Measurements from ENCODE around the gene NUDCD2.
A peak's percentile ranks its signal among the peaks of the same experiment; 100 is the strongest.

The NUDCD2 gene

GRCh38 chr5:163409384-163409783 lies 50.5 kb downstream of the NUDCD2 start:
- no peak for DNase-seq (ENCODE audit: low read depth)
- no peak for TF ChIP-seq CTCF (IDR thresholded peaks at IDR 0.05; ENCODE audit: control insufficient read depth, extremely low read depth, insufficient read depth)
- H3K4me3 ChIP-seq (ENCODE audit: low read depth, low read length): no peak overlapping the region

DNA sequence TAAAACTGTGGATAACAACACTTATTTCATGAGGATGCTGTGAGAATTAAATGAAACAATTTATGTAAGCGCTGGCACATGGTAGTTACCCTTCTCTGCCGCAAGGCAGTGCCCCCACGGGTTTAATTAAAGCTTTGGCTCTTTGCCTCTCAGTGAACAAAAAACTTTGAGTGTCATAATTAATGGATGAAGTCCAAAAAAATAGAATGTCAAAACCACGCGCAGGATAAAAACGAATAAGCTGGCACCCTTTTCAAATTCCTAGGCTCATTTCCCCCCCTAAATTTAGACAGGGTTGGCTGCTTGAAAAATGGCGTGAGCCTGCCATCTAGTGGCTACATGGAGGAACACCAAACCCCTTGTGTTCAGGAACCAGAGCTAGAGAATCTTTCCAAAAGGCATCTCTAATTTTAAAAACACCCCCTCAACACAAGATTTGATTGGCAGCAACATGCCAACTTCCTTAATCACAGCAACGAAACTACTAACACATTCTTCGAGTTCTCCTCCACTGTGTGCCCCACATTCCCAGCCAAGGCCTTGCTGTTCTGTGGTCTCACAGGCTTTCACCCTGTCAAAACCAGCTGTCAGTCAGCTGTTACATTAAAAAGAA lies 51.5 kb downstream of the NUDCD2 start:
- no peak overlapping the region for H3K4me3 ChIP-seq (ENCODE audit: low read depth, low read length)
- peak; percentile 19 for DNase-seq (ENCODE audit: low read depth)
- TF ChIP-seq CTCF (IDR thresholded peaks at IDR 0.05; ENCODE audit: control insufficient read depth, extremely low read depth, insufficient read depth): peak; percentile 83

DNA sequence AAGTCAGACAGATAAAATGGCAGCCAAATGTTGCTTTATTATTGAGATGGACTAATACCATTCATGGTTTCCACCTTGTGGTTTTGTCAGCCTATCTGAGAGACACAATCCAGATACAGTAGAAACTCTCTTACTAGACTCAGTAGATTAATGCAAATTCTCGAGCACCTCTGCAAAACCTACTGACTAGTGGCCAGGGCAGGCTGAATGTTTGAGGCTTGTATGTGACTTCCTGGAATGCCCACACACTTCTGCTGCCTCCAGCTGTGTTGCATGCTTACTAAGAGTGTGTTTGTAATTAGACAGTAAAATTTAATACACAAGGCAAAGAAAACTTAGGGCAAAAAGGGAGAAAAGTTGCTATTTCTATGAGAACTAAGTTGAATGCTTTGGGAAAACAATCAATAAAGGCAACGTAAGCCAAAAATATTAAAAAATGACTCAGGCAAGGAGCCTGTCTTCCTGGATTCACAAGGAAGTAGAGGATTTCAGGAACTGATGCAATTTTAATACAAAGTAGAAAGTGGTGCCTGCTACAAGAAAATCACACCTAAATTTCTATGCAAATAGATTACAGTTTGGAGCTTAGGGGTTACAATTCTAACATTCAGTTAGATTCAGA lies 52.8 kb downstream of the NUDCD2 start:
- no peak for TF ChIP-seq CTCF (IDR thresholded peaks at IDR 0.05; ENCODE audit: control insufficient read depth, extremely low read depth, insufficient read depth)
- no peak overlapping the region for H3K4me3 ChIP-seq (ENCODE audit: low read depth, low read length)
- no peak for DNase-seq (ENCODE audit: low read depth)

- no peak for TF ChIP-seq CTCF (IDR thresholded peaks at IDR 0.05; ENCODE audit: control insufficient read depth, extremely low read depth, insufficient read depth)
- no peak for DNase-seq (ENCODE audit: low read depth)
- H3K4me3 ChIP-seq (ENCODE audit: low read depth, low read length): no peak overlapping the region
Measured at GRCh38 chr5:163404364-163405173, 55.3 kb downstream of the NUDCD2 start.

DNA sequence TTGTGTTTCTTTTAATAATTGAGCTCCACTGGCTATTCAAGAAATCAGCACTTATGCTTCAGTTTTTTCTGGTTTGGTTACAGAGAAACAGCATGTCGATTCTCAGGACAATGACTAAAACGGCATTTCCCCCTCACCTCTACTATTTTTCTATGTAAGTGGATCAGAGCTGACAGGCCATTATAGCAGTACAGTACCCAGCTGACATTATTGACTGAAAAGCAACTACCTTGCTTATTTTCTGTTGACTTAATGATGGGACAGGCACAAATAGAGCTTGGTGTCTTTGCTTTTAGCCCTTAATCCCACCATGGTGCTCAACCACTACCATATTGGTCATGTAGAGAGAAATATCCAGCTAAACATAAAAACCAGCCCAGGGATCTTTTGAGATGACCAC lies 57.9 kb downstream of the NUDCD2 start:
- H3K4me3 ChIP-seq (ENCODE audit: low read depth, low read length): no peak overlapping the region
- DNase-seq (ENCODE audit: low read depth): no peak
- no peak for TF ChIP-seq CTCF (IDR thresholded peaks at IDR 0.05; ENCODE audit: control insufficient read depth, extremely low read depth, insufficient read depth)

GRCh38 chr5:163401271-163401670 lies 58.6 kb downstream of the NUDCD2 start:
- no peak for DNase-seq (ENCODE audit: low read depth)
- TF ChIP-seq CTCF (IDR thresholded peaks at IDR 0.05; ENCODE audit: control insufficient read depth, extremely low read depth, insufficient read depth): no peak
- no peak overlapping the region for H3K4me3 ChIP-seq (ENCODE audit: low read depth, low read length)

All from LNCaP clone FGC (cell line).